GM21737 (cell line): ENCODE measurements around the gene SEMA3F.
A peak's percentile ranks its signal among the peaks of the same experiment; 100 is the strongest.

Experiments used
- ATAC-seq: cut with Tn5 transposase; IDR thresholded peaks from one replicate; pipeline ENCODE4 v1.9.1; 2021; ENCODE audit warnings: mild to moderate bottlenecking, moderate library complexity; ENCODE audit not compliant: unreplicated experiment

SEMA3F gene

DNA sequence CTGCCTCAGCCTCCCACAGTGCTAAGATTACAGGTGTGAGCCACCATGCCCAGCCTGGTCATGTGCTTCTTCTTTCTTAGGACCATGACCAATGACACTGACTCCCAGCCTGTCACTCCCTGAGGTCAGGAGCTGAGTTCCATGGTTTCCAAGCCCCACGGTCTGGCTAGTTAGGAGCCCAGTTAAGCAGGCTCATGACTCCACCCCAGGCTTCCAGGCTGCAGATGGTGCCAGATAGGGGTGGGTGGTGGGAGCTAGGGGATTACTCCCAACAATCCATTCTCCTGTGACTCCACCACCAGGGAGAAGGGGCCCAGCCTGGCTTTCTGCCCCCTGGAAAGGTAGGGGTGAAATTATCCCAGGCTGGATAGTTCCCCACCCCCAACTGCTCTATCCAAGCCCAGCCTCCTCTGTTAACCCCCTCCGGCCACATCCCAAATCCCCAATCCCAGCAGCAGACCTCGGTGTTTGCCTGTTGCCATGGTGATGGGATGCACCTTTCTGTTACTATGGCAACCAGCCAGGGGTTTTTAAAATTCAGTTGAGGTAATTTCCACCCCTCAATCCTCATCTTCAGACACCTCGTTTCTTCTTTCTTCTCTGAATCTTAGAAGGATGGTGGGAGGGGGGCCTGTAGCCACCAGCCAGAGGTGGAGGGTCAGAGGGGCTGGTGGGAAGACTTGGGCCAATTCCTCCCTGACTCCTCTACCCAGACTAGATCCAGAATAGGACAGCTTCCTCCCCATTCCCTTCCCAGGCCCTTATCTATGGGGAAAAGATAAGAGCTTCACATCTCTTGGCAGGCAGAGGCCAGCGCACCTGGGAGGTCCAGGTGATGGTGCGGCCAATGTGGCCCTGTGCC lies 22.5 kb upstream of the SEMA3F start:
- no peak for ATAC-seq

GRCh38 chr3:50133283-50133615 lies 21.9 kb upstream of the SEMA3F start:
- no peak for ATAC-seq

DNA sequence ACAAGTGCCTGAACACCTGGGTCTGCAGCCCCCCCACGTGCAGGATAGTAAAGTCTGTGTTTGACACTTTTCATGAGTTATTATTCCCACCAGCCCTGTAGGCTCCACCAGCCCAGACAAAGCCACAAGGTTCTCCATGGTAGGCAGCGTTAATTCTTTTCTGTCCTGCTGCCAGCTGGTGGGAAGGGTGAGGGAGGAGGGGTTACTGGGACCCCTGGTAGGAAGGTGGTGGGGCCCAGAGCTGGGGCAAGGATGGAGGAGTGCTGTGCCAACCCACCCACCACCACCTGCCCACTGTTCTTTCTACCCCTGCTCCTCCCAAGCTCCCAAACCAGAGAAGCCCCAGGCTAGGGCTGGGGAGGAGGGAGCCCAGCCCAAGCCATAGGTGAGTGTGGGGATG lies 20.8 kb upstream of the SEMA3F start:
- ATAC-seq: no peak

- no peak for ATAC-seq
These were observed 19.2 kb upstream of the SEMA3F start for GRCh38 chr3:50135964-50136363.

GRCh38 chr3:50136714-50137405 lies 18.3 kb upstream of the SEMA3F start:
- no peak for ATAC-seq

DNA sequence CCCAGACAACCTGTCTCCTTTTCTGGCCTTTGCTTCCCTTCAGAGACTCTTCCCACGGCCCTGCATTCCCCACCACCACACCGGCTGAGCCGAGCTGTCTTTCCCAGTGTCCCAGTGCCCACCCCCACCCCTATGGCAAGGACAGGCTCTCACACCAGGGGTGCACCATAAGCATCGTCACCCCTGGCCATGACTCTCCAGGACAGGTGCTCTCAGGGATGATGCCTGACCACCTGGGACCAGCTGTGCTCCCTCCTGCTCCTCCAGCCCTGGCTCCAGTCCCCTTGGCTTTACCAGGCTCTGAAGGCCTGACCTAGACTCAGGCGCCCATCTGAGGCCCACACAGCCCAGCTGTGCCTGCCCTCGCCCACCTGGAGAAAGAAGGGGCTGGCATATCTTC lies 17.6 kb upstream of the SEMA3F start:
- ATAC-seq: no peak

DNA sequence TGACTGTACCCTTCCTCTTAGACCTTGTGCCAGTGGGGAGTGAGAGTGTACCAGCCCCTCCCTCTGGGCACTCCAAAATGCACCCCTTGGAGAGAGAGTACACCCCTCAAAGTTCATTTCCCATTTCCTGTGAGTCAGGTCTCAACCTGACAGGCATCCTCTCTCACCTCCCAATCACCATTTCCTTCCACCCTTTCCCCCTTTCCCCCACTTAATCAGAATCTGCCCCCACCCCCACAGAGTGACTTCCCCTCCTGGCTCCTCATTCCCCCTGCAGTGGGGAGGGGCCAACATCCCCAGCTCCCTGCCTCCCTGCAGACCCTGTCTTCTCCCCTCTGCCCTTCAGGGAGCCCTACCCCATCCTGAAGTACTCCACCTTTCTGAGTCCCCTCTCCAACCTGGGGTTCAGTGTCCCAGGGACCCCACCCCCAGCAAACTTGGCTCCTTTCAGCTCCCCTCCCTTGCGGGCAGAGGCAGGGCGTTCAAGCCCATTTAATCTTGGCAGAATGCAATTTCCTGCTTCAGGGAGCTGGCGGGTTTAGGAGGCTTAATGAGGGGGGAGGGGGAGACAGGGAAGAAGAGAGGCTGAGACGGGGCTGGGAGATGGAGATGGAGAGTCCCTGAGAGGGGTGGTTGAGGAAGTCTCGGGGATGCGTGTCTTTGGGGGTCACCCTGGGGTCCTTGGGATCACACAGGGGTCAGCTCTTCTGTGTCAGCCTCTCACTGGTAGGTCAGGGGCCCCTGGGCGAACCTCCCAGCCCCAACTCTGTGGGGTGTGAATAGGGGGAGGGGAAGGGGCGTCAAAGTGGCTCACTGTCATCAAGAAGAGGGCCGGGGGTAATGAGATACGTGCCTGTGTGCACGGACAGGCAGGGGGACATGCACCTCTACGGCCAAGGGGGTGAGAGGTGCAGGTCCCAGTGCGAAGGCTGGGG lies 16.6 kb upstream of the SEMA3F start:
- ATAC-seq: no peak

DNA sequence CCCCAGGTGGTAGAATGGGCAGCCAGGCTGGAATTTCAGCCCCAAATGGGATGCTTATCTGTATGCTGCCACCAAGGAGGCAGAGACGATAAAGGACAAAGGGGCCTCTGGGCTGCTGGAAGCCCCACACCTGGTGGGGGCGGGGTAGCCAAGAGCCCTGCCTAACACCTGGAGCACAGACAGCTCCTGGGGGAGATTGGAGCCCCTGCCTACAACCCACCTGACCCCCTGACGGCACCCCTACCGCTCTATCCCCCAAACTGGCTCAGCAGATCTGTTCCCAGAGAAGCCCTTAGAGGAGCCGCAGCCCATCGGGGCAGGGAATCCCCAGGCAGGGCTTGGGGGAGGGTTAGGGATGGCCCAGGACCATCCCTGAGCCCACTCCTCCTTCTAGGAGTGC lies 15.8 kb upstream of the SEMA3F start:
- ATAC-seq: no peak

DNA sequence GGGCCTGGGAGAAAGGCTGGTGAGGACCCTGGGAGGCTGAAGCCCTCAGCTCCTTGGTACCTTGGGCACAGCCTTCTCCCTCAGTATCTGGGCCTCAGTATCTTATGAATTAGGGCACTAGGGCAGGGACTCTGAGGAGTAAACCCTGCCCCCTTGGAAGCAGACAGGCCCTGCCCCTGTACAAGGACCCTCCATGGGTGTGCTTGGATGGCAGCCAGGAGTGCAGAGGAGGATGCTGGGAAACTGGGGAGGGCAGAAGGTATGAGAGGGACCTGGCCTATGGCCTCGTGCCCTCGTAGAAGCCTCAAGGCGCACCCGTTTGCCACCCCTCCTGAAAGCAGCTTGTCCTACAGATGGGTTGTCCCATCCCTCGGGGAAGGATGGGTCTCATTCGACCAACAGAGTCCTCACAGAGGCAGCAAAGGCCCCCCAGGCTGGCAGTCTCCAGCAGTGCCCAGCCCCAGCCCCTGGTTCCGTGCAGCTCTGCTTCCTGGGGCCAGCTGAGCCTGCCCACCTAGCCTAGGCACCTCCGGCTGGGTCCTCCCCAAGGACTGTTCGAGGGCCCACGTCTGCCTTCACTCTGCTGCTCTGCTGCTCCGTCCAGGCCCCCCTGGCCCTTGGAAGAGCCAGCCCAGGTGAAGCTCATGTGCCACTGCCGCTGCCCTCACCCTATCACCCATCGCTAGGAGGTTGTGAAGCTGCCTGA lies 15.3 kb upstream of the SEMA3F start:
- ATAC-seq: no peak

GRCh38 chr3:50140990-50141389 lies 14.1 kb upstream of the SEMA3F start:
- no peak for ATAC-seq

DNA sequence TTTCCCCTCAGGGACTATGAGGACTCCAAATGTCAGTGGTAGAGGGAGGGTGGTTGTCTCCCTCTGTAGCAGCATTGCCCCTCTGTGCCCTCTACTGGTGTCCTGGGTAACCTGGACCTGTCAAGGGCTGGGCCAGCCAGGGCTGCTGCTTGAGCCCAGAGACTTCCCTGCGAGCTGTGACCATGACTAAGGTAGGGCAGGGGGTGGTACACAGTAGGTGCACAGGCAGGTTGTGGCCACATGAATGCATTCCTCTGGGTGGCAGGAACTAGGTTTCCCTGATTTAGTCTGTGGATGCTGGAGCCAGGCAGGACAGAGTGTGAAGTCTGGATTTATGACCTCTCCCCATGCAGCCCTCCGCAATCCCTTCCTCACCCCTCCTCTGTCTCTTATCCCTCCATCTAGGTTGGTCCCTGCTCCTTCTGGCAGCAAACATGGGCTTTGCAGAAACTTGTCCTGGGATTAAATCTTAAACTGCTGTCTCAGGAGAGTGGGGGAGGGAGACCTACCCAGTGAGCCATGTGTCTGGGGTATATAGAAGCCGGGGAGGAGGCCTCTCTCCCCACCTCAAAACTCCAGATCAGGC lies 8.7 kb upstream of the SEMA3F start:
- ATAC-seq: no peak

DNA sequence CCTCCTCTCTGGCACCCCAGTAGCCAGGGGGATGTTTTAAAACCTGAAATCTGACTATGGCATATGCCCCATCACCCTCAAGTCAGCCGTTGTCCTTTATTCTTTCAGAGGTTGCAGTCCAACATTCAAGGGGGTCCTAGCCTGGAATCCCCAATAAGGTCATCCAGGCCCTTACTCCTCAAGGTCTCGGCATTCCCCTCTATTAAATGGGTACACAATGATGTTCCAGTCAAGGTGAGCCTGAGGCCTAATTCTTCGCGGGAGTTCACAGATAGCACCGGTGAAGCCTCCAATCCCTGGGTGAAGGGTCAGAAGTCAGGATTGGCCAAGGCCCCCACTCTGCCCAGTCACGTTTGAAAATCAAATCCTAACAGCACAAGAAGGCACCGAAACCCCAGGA lies 8.1 kb upstream of the SEMA3F start:
- no peak for ATAC-seq

DNA sequence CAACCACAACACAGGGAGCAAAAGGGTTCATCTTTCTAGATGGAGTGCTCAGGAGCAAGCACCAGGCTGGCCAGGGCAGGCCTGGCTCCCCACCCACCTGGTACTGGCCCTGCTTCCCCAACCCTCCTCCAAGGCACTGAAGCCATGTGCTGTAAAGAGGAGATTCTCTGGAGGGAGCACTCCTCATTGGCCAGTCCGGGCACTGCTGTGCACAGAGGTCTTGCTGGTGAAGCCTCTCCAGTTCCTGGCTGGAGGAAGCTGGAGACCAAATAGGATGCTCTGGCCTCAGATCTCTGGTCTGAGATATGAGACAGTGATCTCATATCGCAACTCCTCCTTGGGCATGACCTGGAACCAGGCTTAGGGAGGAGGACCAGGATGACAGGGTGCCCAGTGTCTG lies 7.7 kb upstream of the SEMA3F start:
- no peak for ATAC-seq

GRCh38 chr3:50147861-50148260 lies 7.3 kb upstream of the SEMA3F start:
- ATAC-seq: no peak

- ATAC-seq: no peak
These were observed 4.7 kb upstream of the SEMA3F start for GRCh38 chr3:50150404-50150750.

DNA sequence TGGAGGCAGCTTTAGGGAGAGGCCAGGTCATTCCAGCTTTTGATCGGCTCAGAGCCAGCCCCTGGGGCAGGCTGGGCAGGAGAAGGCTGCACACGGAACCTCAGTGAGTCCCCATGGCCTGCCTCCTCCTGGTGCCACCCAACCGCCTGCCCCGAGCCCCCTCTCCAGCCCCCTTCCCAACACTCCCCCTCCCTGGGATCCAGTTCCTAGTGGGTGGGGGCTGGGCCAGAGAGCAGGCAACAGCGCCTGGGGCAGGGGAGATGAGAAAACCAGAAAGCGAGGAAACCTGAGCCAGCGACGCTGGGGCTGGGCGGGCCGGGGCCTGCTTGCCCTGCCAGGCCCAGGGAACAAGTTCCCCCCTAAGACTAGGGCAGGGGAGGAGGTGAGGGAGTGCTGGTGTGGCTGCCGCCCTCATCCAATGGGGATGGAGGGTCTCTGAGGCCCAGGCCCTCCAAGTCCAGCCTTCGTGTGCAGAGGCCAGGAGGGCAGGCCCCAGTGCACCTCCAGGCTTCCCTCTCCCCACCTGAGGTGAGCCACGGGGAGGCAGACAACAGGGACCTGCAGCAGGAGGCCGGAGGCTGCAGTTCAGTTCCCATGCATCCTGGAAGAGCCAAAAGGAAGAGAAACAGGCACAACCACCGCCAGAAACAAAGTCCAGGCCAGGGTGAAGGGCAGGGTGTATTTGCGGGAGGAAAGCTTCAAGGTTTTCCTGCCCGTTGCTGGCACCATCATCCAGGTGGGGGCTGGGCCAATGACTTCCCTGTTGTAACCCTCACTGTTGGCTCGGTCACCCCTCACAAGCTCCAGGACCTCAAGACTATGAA lies 4.0 kb upstream of the SEMA3F start:
- no peak for ATAC-seq

DNA sequence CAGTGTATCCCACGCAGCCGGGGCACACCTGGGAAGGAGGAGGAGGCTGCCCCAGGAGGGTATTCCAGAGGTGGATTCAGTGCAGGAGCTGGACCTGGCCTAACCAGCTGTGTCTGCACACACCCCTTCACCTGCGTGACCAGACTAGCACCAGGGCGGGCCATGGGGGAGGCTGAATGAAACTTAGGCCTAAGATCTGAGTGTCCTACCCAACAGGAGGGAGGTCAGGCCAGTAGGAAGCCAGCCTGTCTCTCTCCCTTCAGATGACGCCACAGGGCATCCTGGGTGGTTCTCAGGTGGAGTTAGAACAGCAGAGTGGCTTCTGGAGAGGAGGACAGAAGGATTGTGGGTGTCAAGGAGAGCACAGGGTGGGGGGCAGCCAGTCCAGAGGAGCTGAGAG lies 3.4 kb upstream of the SEMA3F start:
- ATAC-seq: no peak

DNA sequence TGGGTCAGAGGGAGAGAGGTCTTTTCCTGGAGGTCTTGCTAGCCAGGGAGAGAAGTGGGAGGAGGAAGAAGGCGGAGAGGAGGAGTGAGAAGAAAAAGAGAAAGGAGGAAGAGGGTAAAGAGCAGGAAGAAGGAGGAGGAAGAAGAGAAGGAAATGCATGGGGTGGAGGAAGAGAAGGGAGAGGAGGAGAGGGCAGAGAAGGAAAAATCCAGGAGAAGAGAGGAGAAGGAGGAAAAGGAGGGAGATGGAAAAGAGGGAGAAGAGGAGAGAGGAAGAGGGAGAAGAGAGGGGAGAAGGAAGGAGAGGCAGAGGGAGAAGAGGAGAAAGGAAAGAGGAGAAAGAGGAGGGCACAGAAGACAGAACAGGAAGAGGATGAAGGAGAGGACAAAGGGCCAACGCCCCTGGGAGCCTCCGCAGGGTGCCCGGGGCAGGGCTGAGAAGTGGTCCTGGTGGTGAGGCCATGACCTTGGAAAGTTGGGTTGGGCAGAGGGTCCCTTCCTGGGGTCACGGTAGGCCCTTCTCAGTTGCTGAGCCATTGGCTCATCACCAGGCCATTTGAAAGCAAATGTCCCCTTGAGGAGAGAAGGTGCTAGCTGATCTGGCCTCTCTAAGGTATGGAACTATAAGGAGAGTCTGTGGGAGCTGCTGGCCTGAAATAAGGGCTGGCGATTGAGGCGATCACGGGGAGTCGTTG lies 1.2 kb upstream of the SEMA3F start:
- no peak for ATAC-seq

DNA sequence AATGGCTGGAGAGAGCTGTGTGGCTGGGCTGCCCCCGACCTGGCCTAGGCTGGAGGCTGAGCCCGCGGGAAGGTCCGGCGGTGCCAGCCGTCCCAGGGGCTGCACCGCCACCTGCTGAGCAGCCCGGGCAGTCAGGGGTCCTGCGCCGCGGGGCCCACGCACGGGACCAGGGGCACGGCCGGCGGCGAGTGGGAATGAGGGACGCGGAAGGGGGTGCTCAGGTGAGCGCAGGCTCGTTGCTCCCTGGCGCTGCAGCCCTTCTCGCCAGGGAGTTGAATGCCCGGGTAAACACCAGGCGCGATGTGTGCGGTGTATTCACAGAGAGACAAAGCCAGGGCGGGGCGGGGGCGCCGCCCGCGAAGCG lies 666 bp upstream of the SEMA3F start:
- peak; percentile 14 for ATAC-seq
